Smooth muscle cell of trachea (primary cell): Measurements from ENCODE around the gene ADAMTS13. TPM values are rescaled to one million over a fixed set of nuclear protein-coding genes. Genes with fewer than 3 reads are reported as not detected.

Source experiments
- total RNA-seq: library from RNA; depleted of rRNA; stranded (reverse); fragments of >200 nt; gene quantifications from 2 replicates; pipeline ENCODE4 v1.2.1, GENCODE V29; 2014

ADAMTS13 gene
- total RNA-seq = 2.2 and 6.0 TPM in 2 replicates

DNA sequence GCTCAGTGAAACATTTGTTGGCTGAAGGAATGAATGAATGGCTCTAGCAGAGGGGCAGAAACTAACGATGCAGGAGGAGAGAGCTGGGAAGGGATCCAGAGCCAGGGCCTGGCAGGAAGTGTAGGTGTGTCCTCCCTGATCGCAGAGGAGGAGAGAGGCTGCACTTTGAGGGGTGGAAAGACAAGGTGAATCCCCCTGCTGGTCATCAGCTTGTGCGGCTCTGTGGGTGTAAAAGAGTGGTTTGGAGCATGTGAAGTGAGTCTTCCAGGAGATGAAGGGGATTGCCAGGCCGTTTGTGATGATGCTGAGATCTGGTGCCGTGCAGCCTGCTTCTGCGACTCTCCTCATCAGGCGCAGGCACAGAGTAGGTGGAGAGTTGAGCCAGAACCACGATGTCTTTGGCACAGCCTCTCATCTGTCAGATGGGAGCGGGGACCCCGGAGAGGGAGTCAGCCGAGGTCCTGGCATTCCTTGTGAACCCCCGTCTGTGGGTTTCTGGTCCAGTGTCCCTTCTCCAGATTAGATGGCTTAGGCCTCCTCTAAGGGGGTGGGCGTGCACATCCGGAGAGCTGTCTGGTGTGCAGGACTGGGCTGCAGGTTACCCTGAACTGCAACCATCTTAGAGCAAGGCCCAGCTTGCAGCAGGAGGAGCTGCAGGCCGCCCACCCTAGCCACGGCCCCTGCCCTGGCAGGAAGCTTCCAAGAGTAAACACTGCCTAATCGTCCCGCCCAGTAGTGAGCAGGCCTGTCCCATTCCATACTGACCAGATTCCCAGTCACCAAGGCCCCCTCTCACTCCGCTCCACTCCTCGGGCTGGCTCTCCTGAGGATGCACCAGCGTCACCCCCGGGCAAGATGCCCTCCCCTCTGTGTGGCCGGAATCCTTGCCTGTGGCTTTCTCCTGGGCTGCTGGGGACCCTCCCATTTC, at the start of gene ADAMTS13:
ADAMTS13 (plus strand) TSS at position 753 of the 928 bp plus-strand sequence; CDS start at position 830, 77 bp downstream.

DNA sequence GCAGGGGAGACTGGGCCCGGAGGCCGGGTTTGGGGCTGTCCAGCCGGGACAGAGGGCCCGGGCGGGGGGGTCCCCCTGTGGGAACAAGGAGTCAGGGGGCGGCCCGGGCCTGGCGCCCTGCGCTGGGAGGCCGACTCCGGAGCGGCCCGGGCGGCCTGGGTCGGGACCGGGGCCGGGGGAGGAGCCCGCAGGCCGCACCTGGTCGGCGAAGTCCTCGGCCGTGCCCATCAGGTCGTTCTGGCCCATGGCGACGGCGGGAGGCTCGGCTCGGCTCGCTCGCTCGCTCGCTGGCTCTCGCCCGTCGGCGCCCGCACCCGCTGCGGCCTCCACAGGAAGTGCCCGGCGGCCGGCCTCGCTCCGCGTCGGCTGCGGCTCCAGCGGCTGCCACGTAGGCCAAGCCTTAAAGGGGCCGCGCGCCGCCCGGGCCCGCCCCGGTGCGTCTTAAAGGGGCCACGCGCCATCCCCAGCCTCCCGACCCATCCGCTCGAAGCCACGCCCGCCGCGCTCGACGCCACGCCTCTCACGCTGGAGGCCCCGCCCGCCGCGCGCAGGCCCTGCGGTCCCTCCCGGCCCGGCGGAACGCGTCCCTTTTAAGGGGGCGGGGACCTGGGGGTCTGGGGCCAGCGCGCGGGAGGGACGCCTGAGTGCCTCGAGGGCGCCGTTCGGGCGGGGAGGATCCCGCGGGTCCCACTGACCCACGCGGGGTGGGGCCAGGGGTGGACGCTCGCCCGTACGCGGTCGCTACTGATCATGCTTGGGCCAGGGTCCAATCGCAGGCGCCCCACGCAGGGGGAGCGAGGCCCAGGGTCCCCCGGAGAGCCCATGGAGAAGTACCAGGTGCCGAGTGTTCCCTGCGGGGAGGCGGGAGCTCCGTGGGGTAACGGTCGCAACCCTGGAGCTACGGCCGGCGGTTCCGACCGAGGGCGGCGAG, 46.2 kb upstream of the ADAMTS13 start, which contains the start of the genes STKLD1 and SURF4:
STKLD1 (plus strand) TSS at position 643 of the 931 bp plus-strand sequence; CDS start at position 751, 108 bp downstream.
SURF4 (minus strand) TSS at position 337 of the 931 bp plus-strand sequence; CDS start at position 246, 91 bp downstream.

DNA sequence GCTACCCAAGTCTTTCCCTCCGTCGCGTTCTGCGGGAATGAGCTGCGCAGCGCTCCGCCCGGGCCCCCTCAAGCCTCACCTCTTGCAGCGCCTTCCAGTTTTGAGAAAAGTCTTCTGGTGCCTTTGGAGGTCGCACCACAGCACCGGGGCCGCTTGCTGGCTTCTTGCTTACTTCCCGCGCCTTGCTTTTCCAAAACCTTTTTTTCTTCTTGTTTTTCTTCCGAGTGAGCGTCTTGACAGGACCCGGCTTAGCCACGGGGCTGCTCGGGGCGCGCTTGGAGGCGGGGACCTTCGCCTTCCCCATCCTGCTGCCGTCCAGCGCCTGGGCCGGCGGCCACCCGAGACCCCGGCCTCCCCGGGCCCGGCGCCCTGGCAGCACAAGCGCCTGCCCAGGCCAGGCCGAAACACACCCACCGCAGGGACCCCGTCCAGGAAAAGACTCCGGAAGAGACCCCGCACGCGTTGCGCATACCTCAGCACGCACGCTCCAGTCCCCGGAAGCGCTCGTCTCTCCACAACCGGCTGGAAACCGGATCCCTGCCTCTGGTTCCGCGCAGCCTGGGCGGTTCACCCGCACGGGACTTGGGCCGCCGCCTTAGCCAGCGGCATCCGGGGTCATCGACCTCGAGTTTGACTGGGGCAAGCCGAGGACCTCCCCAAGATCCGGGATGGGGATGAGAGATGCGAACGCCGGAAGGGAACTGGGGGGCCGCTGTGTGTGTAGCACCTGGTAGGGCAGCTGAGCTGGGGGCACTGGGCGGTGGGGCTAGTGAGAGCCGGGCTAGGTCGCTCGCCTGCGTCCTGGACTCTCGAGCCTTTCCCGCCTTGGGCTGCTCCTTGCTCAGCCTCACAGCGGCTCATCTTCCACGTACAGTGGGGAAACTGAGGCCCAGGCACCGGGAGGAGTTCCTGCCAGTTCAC, 4.4 kb upstream of the ADAMTS13 start, which contains the start of gene REXO4:
REXO4 (minus strand) TSS at position 470 of the 921 bp plus-strand sequence; CDS start at position 304, 166 bp downstream.

DNA sequence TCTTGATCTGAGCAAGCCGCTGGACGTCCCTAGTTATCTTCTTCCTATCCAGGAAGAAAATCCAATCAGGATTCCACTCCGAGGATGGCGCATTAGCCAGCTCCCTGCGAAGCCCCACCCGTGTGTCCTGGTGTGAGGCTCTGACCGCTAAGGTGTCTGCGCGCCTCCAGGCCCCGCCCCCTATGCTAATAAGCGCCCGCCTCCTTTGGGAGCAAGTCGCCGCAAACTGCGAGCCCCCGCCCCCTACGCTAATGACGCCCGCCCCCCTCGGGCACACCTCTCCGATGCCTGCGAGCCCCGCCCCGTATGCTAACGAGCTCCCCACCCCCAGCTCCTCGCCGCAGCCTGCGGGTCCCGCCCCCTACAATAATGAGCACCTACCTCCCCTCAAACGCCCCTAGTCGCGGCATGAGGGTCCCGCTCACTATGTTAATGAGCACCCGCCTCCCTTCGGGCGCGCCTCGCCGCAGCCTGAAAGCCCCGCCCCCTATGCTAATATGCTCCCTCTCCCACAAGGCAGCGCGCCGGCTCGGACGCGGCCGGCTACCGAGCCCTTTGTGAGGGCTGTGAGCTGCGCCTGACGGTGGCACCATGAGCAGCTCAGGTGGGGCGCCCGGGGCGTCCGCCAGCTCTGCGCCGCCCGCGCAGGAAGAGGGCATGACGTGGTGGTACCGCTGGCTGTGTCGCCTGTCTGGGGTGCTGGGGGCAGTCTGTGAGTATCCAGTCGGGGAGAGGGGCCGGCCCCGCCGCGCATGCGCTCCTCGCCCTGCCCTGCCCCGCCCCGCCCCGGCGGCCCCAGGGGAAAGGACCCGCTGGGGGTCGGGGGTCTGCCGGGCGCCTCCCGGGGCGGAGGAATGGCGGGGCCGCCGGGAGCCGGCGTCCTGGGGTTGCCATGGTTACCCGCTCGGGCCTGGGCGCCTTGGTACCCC, 37.6 kb downstream of the ADAMTS13 start, which contains the start of gene CACFD1:
CACFD1 (plus strand) TSS at position 503 of the 929 bp plus-strand sequence; CDS start at position 592, 89 bp downstream.

DNA sequence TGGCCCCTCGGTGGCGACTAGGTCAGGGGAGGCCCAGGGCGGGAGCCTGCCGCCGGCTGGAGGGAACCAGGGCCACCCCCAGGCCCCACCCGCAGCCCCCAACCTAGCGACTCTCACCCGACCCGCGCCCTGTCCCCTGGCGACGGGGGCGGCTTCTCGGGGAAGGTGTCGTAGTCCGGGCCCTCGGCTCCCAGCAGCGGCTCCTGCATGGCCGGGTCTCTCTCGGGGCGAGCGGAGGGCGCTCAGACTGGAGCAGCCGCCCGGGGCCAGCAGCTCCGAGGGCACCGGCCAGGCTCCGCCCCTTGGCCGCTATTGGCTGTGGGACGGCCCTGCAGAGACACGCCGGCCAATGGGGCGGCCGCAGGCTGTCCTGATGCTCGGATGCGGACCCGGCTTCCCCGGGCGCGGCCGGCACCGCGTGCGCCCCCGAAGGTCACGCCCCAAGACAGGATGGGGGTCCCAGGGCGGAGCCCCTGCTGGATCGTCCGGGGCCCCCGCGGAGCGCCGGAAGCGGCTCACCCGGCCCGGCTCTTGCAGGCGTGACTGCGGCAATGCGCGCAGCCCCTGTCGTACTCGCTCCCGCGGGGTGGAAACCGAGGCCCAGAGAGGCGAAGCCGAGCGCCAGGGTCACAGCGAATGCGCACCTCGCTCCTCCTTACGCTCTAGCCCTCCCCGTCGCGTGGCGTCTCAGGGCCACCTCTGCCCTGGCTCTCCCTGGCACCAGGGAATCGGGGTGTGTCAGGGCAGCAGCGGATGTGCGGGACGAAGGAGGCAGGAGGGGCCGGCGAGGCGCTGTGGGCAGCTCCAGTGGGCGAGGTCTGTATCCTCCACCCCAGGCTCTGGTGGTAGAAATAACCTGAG, 56.9 kb downstream of the ADAMTS13 start, which contains the start of gene SLC2A6:
SLC2A6 (minus strand) TSS at position 249 of the 861 bp plus-strand sequence; CDS start at position 209, 40 bp downstream.

Other genes with a start within 250 kb of the ADAMTS13 start
- gene OBP2B, start 213.1 kb upstream of the ADAMTS13 start, total RNA-seq = not detected in 2 replicates
- gene ABO, start 147.2 kb upstream of the ADAMTS13 start, total RNA-seq = not detected in 2 replicates
- 9.6 and 10.9 TPM in 2 replicates for gene SURF6, start 86.2 kb upstream of the ADAMTS13 start, total RNA-seq
- 17.9 and 21.5 TPM in 2 replicates for gene MED22, start 74.2 kb upstream of the ADAMTS13 start, total RNA-seq
- gene RPL7A, start 74.1 kb upstream of the ADAMTS13 start, total RNA-seq = 2,204 and 2,714 TPM in 2 replicates
- 29.6 and 30.8 TPM in 2 replicates for gene SURF1, start 65.9 kb upstream of the ADAMTS13 start, total RNA-seq
- 13.5 and 22.2 TPM in 2 replicates for gene SURF2, start 65.8 kb upstream of the ADAMTS13 start, total RNA-seq
- gene SURF4, start 46.3 kb upstream of the ADAMTS13 start, total RNA-seq = 459 and 569 TPM in 2 replicates
- 1.2 TPM in 2 replicates for gene STKLD1, start 46.0 kb upstream of the ADAMTS13 start, total RNA-seq
- gene REXO4, start 4.4 kb upstream of the ADAMTS13 start, total RNA-seq = 11.9 and 21.7 TPM in 2 replicates
- 8.7 and 13.4 TPM in 2 replicates for gene CACFD1, start 37.6 kb downstream of the ADAMTS13 start, total RNA-seq
- 13.2 and 14.1 TPM in 2 replicates for gene SLC2A6, start 56.7 kb downstream of the ADAMTS13 start, total RNA-seq
- not detected in 2 replicates for gene MYMK, start 102.6 kb downstream of the ADAMTS13 start, total RNA-seq
- under 0.01 and 0.15 TPM in 2 replicates for gene ADAMTSL2, start 112.3 kb downstream of the ADAMTS13 start, total RNA-seq
- not detected in 2 replicates for gene FAM163B, start 187.0 kb downstream of the ADAMTS13 start, total RNA-seq
- not detected in 2 replicates for gene DBH, start 214.0 kb downstream of the ADAMTS13 start, total RNA-seq